Parathyroid adenoma (tissue), 2 donors: ENCODE results near the gene SLC24A3.

Experiments
- H2AFZ ChIP-seq: fragments of 300-600 bp; sonication (generic); one replicate; pipeline ENCODE4 v1.7.0; 2017; ENCODE audit warnings: antibody characterized with exemption, mild to moderate bottlenecking
- H3K27ac ChIP-seq: fragments of 300-600 bp; sonication (generic); one replicate; pipeline ENCODE4 v1.7.0; 2017
- H3K27me3 ChIP-seq: fragments of 300-600 bp; sonication (generic); one replicate; pipeline ENCODE4 v1.7.0; 2017; ENCODE audit warnings: low read length; ENCODE audit not compliant: control insufficient read depth, insufficient read depth
- H3K36me3 ChIP-seq: fragments of 300-600 bp; sonication (generic); one replicate; pipeline ENCODE4 v1.7.0; 2017; ENCODE audit warnings: low read length; ENCODE audit not compliant: control insufficient read depth, insufficient read depth
- H3K4me1 ChIP-seq: fragments of 300-600 bp; sonication (generic); one replicate; pipeline ENCODE4 v1.7.0; 2017; ENCODE audit warnings: control low read depth
- H3K4me2 ChIP-seq: fragments of 300-600 bp; sonication (generic); one replicate; pipeline ENCODE4 v1.7.0; 2017; ENCODE audit warnings: low read length
- H3K4me3 ChIP-seq: fragments of 300-600 bp; sonication (generic); one replicate; pipeline ENCODE4 v1.7.0; 2017; ENCODE audit warnings: low read depth, low read length
- H3K79me2 ChIP-seq: fragments of 300-600 bp; sonication (generic); one replicate; pipeline ENCODE4 v1.7.0; 2017; ENCODE audit warnings: control low read depth
- H3K9ac ChIP-seq: fragments of 300-600 bp; sonication (generic); one replicate; pipeline ENCODE4 v1.7.0; 2017; ENCODE audit warnings: mild to moderate bottlenecking
- H3K9me3 ChIP-seq: fragments of 300-600 bp; sonication (generic); one replicate; pipeline ENCODE4 v1.7.0; 2017; ENCODE audit warnings: low read length; ENCODE audit not compliant: control insufficient read depth
- TF ChIP-seq, protein P1 (sequence below): fragments of 300-600 bp; sonication (generic); IDR thresholded peaks from one replicate; pipeline ENCODE4 v1.7.0; 2017; ENCODE audit warnings: antibody characterized with exemption, mild to moderate bottlenecking
- donor health status: primary hyperparathyroidism.

The SLC24A3 gene

DNA sequence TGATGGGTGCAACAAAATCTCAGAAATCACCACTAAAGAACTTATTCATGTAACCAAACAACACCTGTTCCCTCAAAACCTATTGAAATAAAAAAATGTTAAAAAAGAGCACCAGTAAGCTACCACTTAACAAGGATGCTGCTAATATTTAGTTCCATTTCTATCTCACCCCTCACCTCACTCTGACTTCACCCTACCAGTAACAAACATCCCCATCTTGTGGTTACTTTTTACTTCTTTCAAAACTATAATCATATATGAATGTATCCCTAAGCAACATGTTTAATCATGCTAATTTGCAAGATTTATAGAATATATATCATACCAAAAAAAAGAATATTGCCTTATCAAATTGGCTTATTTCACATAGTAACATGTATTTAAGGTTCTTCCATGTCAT lies 27.4 kb upstream of the SLC24A3 start:
- H3K36me3 ChIP-seq: no peaks in the 10 kb centered on the region
- no peaks in the 10 kb centered on the region for H3K79me2 ChIP-seq
- H3K27ac ChIP-seq: no peak overlapping the region
- H3K27me3 ChIP-seq: no peaks in the 10 kb centered on the region
- no peaks in the 10 kb centered on the region for H3K9me3 ChIP-seq
- no peak overlapping the region for H3K4me3 ChIP-seq
- no peaks in the 10 kb centered on the region for H3K4me1 ChIP-seq
- no peak overlapping the region for H2AFZ ChIP-seq
- TF ChIP-seq, protein P1, sequence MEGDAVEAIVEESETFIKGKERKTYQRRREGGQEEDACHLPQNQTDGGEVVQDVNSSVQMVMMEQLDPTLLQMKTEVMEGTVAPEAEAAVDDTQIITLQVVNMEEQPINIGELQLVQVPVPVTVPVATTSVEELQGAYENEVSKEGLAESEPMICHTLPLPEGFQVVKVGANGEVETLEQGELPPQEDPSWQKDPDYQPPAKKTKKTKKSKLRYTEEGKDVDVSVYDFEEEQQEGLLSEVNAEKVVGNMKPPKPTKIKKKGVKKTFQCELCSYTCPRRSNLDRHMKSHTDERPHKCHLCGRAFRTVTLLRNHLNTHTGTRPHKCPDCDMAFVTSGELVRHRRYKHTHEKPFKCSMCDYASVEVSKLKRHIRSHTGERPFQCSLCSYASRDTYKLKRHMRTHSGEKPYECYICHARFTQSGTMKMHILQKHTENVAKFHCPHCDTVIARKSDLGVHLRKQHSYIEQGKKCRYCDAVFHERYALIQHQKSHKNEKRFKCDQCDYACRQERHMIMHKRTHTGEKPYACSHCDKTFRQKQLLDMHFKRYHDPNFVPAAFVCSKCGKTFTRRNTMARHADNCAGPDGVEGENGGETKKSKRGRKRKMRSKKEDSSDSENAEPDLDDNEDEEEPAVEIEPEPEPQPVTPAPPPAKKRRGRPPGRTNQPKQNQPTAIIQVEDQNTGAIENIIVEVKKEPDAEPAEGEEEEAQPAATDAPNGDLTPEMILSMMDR: no peak
- no peak overlapping the region for H3K4me2 ChIP-seq
- no peak overlapping the region for H3K9ac ChIP-seq

DNA sequence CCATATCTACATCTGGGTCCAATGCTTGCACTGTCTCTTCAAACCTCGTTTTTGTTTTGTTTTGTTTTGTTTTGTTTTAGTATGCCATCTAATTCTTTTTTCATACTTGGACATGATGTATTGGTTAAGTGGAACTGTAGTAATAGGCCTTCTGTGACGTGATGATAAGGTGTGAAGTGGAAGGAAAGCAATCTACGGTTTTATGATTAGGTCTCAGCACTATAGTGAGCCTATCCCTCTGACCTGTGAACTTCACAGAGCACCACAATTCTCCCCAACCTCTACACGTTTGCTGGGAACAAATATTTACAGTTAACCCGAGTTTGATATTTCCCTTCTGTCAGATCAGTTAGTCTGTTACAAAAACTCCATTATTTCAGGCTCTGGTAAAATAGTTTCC lies 19.1 kb upstream of the SLC24A3 start:
- Histone ChIP-seq H3K9me3 (no peaks in the 10 kb centered on the region), H3K4me2 (no peak overlapping the region), H2AFZ (no peak overlapping the region), H3K4me3 (no peak overlapping the region), H3K27ac (no peak overlapping the region), H3K27me3 (no peaks in the 10 kb centered on the region), H3K79me2 (no peaks in the 10 kb centered on the region), H3K9ac (no peak overlapping the region), H3K4me1 (no peaks in the 10 kb centered on the region), H3K36me3 (no peaks in the 10 kb centered on the region)
- TF ChIP-seq, protein P1: no peak

DNA sequence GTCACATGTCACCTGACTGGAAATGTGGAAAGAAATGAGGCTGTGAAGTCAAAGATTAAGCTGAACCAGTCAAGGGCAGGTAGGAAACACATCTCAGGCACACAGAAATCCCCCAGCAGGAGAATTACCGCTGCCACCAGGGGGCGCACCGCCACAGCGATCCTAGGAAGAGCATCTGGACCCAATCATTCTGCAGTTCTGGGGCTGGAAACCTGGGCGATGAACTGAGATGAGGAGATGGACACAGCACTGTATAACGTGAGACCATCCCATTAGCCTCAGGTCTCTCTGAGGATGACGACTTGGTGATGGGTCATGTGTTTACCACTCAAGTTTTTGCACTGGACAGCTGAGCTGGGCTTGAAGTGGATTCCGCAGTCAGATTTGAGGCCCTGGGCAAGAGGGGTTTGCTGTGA lies 6.5 kb upstream of the SLC24A3 start:
- no peaks in the 10 kb centered on the region for H3K36me3 ChIP-seq
- no peak overlapping the region for H3K9ac ChIP-seq
- no peak overlapping the region for H2AFZ ChIP-seq
- TF ChIP-seq, protein P1: peak; percentile 94
- no peaks in the 10 kb centered on the region for H3K27me3 ChIP-seq
- no peaks in the 10 kb centered on the region for H3K9me3 ChIP-seq
- no peaks in the 10 kb centered on the region for H3K79me2 ChIP-seq
- peaks cover under 1% of the 10 kb centered on the region for H3K4me1 ChIP-seq
- no peak overlapping the region for H3K4me2 ChIP-seq
- no peak overlapping the region for H3K4me3 ChIP-seq
- H3K27ac ChIP-seq: no peak overlapping the region

DNA sequence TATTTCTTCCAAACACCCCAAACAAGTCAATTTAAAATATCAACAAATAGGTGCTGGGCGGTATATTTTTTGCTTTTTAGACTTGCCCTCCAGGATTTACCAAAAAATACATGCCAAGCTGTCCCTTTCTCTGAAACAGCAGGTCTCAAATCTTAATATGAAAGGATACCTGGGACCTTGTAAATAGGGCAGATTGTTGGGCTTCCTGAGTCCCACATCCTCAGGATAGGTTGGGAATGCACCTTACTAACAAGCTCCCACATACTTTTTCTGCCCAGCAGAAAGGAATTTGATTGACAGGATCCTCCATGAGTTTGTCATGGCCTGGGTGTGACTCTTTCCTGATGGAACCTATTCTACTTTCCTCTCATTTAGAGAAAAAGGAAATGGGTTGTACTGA lies 4.9 kb upstream of the SLC24A3 start:
- H3K9ac ChIP-seq: no peak overlapping the region
- no peaks in the 10 kb centered on the region for H3K79me2 ChIP-seq
- no peaks in the 10 kb centered on the region for H3K36me3 ChIP-seq
- H2AFZ ChIP-seq: no peak overlapping the region
- no peaks in the 10 kb centered on the region for H3K27me3 ChIP-seq
- H3K27ac ChIP-seq: no peak overlapping the region
- peaks cover 5% of the 10 kb centered on the region for H3K4me1 ChIP-seq
- H3K4me3 ChIP-seq: no peak overlapping the region
- H3K4me2 ChIP-seq: no peak overlapping the region
- H3K9me3 ChIP-seq: no peaks in the 10 kb centered on the region
- TF ChIP-seq, protein P1: no peak

DNA sequence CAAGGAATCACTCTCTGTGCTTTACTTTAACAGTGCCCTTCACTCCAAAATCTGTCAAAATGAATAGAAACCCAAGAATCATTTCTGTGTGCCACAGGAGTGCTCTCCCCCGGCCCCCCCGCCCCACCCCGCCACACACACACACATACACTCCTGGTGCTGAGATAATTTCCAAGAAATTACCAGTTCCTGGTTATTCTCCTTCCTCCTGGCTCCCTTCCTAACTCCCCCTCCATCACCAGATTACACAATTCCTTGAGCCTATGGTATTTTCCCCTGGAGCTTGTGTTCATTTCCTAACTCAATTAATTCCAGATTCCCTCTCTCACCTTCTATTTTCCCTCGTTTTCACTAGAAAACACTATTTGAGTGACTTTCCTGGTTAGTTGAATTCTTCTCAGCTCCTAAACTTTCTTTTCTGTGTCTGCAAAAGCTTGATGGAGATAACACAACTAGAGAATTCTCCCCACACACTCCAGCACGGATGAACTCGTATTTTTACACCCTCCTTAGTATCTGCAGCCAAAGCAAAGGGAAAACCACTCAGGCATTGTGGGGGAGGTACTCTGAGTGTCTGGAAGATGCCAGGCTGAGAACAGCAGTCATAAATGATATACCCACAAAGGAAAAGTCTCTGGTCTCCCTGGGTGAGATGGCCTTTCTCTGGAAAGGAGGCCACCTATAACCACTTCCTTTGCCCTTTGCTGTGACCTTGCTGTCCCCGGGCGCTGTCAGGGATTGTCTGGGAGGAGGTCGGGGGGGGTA lies 1.9 kb upstream of the SLC24A3 start:
- Histone ChIP-seq H2AFZ (no peak overlapping the region), H3K4me3 (no peak overlapping the region), H3K4me2 (no peak overlapping the region), H3K36me3 (no peaks in the 10 kb centered on the region), H3K9me3 (no peaks in the 10 kb centered on the region), H3K27ac (no peak overlapping the region), H3K79me2 (no peaks in the 10 kb centered on the region), H3K27me3 (no peaks in the 10 kb centered on the region), H3K9ac (no peak overlapping the region), H3K4me1 (peaks cover 5% of the 10 kb centered on the region)
- TF ChIP-seq, protein P1: no peak
